Medulla oblongata (tissue), 1 donor: Measurements from ENCODE around the gene OR5T3.
"Not testable (repeated sequence)": the region's sequence is repeated elsewhere in the genome, so short reads cannot be mapped to it uniquely, and the experiment has no call there.

Experiments
- DNase-seq: peaks from one replicate; pipeline ENCODE4 v3.0.0-alpha.2; 2015; ENCODE audit errors: extremely low spot score

OR5T3 gene

GRCh38 chr11:56251954-56252353 lies at the start of gene OR5T3:
Gene OR5T3, plus strand, starts transcription at chr11:56252254. Its CDS starts 0 bp downstream, at chr11:56252254.
- no peak for DNase-seq

GRCh38 chr11:56207790-56208189 lies 44.3 kb upstream of the OR5T3 start:
- no peak for DNase-seq

GRCh38 chr11:56214537-56214936 lies 37.5 kb upstream of the OR5T3 start:
- no peak for DNase-seq

- not testable (repeated sequence) for DNase-seq
Measured at GRCh38 chr11:56219735-56220134, 32.3 kb upstream of the OR5T3 start.

- DNase-seq = no peak
Measured at GRCh38 chr11:56234155-56234554, 17.9 kb upstream of the OR5T3 start, which contains the start of gene OR5T2. Gene OR5T2, minus strand, starts transcription at chr11:56234255. Its CDS starts 1,193 bp downstream, at chr11:56233062.

GRCh38 chr11:56271092-56271491 lies 19.0 kb downstream of the OR5T3 start:
- DNase-seq = no peak

GRCh38 chr11:56273854-56274253 lies 21.8 kb downstream of the OR5T3 start, which contains the start of gene OR5T1:
Gene OR5T1, plus strand, starts transcription at chr11:56274154. Its CDS starts 1,485 bp downstream, at chr11:56275639.
- no peak for DNase-seq

- no peak for DNase-seq
Measured at GRCh38 chr11:56292154-56292553, 40.1 kb downstream of the OR5T3 start, which contains the start of gene OR8H1. Gene OR8H1, minus strand, starts transcription at chr11:56292254. Its CDS starts 1,192 bp downstream, at chr11:56291062.

GRCh38 chr11:56296898-56297297 lies 44.8 kb downstream of the OR5T3 start:
- no peak for DNase-seq
